ENCODE data around the gene ARVCF.
"Not testable (repeated sequence)": the region's sequence is repeated elsewhere in the genome, so short reads cannot be mapped to it uniquely, and the experiment has no call there.

ARVCF gene

DNA sequence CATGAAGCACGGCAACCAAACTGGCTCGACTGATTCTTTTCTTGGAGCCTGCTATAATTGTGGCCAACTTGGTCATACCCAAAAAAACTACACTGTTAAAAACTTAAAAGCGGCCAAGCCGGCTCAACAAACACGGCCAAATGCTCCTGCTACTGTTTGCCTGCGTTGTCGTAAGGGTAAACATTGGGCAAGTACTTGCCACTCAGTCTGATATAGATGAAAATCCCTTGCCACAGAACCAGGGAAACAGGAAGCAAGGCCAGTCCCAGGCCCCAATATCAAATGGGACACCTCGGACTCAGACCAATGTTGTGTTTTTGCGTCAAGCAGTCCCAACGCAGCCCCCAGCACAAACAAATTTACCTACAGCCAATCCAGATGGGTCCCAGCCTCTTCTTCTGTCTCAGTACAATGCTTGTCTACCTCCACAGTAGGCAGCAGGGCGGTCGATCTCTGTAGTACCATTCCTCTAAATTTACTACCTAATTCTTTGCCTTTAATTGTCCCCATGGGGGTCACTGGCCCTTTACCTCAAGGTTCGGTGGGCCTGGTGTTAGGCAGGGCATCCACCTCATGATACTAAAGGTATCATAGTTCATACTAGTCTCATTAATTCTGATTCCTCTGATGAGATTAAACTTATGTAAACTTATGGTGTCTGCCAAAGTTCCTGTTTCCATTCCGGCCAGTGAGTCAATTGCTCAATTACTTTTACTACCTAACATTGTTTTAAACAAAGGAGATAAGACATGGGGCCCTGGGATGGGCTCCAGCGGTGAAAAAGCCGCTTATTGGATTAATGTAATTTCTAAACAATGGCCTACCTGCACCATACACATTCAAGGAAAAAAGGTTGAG, 78.8 kb downstream of the ARVCF start:
- no peak for DNase-seq (ENCODE audit: low read depth, low spot score)

GRCh38 chr22:19936513-19936912, 80.1 kb downstream of the ARVCF start:
- DNase-seq (ENCODE audit: low read depth, low spot score), result no peak

DNA sequence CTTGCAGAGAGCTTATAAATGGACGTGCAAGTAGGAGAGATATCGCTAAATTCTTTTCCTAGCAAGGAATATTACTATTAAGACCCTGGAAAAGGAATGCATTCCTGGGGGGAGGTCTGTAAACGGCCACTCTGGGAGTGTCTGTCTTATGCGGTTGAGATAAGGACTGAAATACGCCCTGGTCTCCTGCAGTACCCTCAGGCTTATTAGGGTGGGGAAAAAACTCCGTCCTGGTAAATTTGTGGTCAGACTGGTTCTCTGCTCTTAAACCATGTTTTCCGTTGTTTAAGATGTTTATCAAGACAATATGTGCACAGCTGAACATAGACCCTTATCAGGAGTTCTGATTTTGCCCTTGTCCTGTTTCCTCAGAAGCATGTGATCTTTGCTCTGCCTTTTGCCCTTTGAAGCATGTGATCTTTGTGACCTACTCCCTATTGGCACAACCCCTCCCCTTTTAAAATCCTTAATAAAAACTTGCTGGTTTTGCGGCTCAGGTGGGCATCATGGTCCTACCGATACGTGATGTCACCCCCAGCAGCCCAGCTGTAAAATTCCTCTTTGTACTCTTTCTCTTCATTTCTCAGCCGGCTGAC, 81.4 kb downstream of the ARVCF start:
- DNase-seq (ENCODE audit: low read depth, low spot score), result not testable (repeated sequence)

- DNase-seq (ENCODE audit: low read depth, low spot score), result no peak
Measured at GRCh38 chr22:19933341-19934241, 83.0 kb downstream of the ARVCF start.

GRCh38 chr22:19932367-19933206, 84.0 kb downstream of the ARVCF start:
- no peak for DNase-seq (ENCODE audit: low read depth, low spot score)

GRCh38 chr22:19931514-19931913, 85.1 kb downstream of the ARVCF start:
- no peak for DNase-seq (ENCODE audit: low read depth, low spot score)

DNA sequence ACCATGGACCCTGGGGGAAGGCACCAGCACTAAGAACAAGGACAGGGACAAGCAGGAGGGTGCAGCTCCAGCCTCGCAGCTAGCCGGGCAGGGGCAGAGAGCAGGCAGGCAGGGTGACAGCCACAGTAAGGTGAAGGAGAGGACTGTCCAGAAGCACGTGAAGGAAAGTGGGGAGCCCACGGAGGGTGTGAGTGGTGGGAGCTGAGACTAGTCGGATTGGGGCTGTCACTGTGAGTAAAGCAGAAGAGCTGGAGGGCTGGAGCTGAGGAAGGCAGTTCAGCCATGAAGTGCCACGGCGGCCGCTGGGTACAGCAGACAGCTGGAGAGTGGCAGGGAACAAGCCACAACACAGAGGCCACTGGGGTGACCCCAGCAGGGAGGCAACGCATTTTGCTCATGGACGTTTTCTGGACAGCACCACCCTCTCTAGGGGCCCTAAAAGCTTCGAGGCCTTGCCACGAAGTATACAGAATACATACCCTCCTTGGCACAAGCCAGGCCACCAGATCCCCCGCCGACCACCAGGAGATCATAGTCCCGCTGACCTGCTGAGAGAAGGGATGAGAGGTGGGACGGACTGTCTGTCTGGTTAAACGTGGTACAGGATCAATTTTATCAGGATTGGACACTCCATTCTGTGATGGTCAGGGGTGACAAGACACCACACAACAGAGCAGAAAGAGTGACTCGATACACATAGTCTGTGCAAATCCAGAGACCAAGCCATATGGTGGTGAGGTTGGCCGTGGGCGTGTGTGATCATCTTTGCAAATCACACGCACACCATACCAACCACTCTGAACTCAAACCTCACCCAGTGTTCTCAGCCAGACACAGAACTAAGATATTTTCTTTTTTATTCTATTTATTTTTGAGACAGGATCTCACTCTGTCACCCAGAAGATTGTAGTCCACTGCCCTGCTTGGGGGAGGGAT, 85.8 kb downstream of the ARVCF start:
- no peak for DNase-seq (ENCODE audit: low read depth, low spot score)

DNA sequence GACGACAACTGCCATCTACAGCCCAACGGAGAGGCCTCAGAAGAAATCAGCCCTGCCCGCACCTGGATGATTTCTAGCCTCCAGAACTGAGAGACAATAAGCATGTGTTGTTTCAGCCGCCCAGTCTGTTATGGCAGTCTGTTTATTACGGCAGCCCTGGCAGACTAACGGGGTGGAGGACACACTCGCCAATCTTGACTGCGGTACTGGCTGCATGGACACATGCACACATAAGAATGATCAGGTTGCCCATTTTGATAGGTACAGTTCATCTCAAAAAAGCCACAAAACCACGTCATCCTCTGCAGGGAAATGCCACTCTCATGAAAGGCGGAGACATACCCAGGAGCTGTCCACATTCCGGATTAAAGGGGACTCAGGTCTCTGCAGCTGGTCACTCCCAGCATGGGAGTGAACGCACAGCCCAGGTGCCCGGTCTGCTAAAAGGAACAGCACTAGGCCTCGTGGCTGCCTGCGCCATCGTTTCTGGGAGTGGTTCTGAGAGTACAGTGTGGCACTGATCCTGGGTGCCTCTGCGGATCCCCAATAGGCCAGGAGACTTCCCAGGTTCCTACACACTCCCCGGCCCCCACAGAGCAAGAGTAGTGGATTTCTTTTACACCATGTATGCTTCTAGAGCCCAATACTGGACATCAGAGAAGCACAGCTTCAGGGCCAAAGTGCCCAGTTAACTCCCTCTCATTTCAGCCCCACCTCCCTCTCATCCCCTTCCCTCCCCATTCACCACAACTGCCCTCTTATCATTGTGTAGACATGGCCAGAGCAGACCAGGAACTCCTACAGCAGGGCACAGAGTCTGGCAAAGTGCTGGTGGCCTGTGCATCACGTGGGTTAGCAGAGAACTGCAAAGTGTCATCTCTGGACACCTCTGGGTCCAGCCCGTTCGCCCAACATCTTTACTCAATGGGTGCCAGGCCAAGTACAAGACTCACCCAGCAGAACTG, 86.8 kb downstream of the ARVCF start:
- no peak for DNase-seq (ENCODE audit: low read depth, low spot score)

DNA sequence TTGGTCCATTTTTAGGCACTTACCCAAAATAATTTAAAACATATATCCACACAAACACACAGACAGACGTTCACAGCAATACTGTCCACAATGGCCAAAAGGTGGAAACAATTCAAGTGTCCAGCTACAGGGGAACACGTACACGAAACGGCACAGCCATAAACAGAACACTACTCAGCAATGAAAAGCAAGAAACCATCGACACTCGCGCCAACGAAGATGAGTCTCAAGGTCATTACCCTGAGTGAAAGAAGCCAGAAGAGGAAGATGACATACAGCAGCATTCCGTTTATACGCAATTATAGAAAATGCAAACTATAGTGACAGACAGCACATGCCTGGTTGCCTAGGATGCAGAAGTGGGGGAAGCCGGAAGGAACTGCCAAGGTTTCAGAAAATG, 88.4 kb downstream of the ARVCF start:
- DNase-seq (ENCODE audit: low read depth, low spot score), result no peak

- DNase-seq (ENCODE audit: low read depth, low spot score), result no peak
Measured at GRCh38 chr22:19927696-19928095, 88.9 kb downstream of the ARVCF start.

DNA sequence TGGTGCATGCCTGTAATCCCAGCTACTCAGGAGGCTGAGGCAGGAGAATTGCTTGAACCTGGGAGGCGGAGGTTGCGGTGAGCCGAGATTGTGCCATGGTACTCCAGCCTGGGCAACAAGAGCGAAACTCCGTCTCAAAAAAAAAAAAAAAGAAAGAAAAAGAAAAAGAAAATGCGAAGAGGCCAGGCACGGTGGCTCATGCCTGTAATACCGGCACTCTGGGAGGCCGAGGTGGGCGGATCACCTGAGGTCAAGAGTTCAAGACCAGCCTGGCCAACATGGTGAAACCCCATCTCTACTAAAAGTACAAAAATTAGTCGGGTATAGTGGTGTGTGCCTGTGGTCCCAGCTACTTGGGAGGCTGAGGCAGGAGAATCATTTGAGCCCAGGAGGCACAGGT, 90.6 kb downstream of the ARVCF start:
- not testable (repeated sequence) for DNase-seq (ENCODE audit: low read depth, low spot score)

DNA sequence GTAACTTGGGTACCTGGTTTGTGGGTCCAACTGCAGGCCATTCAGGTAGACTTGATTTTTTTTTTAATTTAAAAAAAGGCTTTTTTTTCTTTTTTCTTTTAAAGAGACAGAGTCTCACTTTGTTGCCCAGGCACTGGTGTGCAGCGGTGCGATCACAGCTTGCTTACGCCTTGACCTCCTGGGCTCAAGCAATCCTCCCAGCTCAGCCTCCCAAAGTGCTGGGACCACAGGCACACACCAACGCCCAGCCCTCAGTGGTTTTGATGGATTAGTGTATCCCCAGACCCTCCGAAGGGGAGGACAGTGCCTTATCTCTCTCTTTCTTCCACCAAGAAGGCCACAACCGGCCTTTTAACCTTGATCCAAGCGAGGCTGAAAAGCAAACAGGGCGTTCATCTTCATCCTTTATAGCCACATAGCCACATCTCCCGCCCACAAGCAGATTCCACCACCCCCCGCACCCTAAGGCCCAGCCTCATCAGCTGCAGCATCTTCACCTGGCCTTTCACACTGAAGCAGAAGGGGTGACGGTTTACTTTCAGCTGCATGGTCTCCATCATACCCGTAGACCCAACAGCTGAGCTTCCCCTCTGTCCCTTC, 92.6 kb downstream of the ARVCF start:
- no peak for DNase-seq (ENCODE audit: low read depth, low spot score)

GRCh38 chr22:19921544-19922081, 95.0 kb downstream of the ARVCF start:
- no peak for DNase-seq (ENCODE audit: low read depth, low spot score)
